HG03039 (cell line): Measurements from ENCODE around the gene SUFU.

Experiments
- ATAC-seq: cut with Tn5 transposase; IDR thresholded peaks from one replicate; pipeline ENCODE4 v1.9.1; 2021; ENCODE audit warnings: mild to moderate bottlenecking, moderate library complexity; ENCODE audit not compliant: unreplicated experiment

SUFU gene

DNA sequence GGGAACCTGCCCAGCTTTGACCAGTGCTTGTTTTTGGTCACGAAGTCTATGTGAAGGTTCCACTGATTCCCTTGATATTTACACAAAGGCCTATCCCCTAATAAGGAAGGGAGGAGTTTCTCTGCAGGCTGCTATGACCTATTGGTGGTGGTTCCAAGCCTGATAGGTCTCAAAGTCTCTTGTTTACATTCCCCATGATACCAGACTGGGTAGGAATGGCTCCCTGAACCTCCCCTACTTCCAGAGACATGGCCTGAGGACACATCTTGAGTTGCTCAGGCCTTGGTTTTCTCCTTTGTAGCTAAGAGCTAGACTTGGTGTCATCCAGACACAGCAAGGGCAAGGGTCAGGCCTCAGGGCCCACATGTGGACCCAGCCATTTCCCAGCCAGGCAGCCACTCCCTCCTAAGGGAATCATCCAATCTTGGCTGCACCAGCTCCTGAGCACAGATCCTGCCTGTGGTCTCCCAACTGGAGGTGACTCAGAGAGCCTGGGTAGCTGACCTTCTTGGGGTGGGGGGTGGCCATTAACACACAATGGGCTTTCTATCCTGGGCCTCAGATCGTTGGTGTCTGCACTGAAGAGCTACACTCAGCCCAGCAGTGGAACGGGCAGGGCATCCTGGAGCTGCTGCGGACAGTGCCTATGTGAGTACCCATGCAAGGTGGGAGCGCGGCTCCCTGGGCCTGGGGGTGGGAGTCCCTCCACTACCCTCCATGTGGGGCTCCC is 89.5 kb downstream of the SUFU start:
- no peak for ATAC-seq

DNA sequence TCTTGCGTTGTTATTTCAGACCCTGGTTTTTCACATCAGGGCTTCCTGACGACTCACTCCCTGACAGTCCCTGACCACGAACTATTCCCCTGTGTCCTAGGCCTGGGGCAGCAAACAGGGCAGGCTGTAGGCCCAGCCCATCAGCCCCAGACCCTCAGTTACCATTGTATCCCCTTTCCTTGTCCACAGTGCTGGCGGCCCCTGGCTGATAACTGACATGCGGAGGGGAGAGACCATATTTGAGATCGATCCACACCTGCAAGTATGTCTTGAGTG is 90.0 kb downstream of the SUFU start:
- no peak for ATAC-seq

DNA sequence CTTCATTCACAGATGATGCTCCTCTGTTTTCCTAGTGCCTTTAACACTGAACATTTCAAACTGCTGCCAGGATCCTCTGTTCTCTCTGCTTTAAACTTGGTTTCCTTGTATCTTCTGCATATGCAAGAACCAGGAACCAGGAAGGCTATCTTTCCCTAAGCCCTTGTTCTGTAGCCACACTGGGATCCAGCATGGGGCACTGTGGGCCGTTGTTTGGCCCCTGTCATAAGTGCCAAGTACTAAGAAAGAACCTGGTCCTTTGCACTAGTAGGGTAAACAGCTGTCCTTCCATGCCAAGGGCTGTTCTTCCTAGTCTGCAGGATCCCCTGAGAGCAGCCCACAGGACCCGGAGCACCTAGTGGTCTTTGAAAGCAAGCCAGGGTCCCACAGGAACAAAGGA is 91.5 kb downstream of the SUFU start:
- ATAC-seq, result no peak

DNA sequence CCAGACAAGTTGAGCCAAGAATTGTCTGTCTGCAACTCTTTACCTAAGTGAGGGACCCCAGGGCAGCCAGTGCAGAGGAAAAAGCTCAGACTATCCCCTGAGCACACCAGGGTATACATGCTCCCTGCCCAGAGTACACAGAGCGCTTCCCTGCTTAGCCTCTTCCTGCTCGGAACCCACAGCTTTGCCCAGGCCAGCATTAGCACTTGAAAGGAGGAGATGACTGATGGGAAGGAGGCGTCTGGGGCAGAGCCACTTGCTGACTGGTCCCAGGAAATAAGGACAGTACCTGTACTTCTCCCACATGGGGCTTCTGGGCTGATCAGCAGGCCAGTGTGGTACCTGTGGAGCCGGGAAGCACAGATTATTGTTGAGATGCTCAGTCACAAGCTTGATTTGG is 92.1 kb downstream of the SUFU start:
- no peak for ATAC-seq

DNA sequence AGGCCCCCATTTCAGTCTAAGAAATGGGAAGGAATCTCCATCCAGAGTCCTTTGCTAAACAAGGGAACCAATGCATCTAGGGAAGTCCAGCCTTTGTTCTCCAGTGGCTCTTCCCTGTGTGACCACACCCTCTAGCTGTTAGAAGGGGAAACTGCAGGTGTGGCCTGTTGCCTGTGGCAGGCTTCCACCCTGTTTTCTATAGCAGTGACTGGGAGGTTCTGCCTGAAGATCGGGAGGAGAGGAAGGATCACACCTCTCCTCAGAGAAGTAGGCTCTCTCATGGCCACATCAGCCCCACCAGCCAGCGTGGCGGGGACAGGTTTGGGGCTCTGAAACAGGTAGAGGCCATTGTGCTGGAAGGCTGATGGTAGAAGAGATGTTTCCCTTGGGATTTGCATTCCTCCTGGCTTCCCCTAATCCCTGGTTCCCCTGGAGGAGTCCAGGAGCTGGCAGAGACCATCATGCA is 92.8 kb downstream of the SUFU start:
- no peak for ATAC-seq

DNA sequence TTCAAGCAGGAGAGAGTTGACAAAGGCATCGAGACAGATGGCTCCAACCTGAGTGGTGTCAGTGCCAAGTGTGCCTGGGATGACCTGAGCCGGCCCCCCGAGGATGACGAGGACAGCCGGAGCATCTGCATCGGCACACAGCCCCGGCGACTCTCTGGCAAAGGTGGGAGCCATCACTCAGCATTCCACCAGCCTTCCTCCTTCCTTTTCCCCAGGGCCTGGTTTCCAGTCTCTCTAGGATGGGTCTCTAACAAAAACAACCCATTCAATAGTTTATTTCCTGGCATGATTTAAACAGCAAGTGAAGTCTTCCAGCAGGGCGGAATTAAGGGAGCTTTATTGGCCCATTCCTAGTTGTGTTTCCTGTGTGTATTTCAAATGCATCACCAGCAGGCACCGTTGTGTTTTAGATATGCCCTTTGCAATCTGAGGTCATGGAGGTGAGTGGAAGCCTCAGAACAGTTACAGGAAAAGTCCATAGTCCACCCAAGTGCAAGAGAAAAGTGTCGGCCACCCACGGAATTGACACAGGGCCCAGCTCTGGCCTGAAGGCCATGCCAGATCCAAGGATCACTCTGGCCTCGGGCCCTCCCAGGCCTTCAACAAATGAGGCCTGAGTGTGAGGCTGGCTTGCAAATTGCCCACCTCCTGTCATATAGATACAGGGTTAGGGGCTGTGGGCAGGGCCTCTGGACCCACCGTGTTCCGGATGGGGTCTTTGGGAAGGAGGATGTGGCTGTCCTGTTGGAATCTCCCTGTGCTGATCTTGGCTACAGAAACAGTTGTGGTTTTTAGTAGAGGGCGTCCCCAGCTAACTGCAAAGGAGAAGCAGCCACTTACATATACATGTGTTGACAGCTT is 93.6 kb downstream of the SUFU start:
- ATAC-seq, result no peak

DNA sequence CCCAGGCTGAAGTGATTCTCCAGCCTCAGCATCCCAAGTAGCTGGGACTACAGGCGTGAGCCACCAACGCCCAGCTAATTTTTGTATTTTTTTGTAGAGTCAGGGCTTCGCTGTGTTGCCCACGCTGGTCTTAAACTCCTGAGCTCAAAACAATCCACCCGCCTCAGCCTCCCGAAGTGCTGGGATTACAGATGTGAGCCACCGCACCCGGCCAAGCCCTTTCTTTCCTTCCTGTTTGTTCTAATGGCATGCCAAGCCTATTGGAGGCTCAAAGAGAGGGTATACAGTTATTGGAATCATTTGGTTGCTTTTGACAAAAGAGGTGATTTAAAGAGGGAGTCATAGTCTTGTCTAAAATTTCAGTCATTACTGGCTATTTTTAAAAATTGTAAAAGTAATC is 94.5 kb downstream of the SUFU start:
- no peak for ATAC-seq

DNA sequence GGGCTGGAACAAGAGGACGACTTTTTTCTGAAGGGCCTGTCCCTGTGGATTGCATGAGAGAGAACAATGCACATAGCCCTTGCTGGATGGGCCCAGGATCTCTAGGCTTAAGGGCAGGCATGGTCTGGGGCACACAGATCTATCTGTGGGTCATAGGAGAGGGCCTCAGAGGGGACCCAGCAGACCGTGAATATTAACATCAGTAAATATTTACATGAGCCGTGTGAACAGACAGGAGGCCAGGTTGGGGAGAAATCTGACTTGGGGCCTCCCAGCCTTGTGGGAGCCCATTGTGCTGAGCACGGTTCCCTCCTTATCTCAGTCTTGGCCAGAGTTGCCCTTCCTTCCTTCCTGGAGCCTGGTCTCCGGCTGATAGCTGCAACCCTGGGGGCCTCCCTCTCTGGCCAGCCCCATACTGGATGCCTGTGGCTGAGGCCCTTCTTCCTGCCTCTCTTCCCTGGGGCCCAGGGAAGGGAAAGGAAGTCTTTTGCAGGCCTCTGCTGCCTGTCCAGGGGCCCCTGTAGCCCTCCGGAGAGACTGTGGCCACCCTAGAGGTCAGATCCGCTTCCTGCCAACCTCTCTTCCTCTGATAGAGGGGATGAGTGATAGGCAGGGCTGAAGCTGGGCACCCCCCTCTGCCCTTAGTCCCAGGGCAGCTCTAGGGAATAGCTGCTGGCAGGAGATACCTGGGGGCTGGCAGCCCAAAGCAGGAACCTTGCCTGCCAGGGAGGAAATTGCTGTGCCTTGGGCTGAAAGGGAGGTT is 96.0 kb downstream of the SUFU start:
- ATAC-seq, result no peak

DNA sequence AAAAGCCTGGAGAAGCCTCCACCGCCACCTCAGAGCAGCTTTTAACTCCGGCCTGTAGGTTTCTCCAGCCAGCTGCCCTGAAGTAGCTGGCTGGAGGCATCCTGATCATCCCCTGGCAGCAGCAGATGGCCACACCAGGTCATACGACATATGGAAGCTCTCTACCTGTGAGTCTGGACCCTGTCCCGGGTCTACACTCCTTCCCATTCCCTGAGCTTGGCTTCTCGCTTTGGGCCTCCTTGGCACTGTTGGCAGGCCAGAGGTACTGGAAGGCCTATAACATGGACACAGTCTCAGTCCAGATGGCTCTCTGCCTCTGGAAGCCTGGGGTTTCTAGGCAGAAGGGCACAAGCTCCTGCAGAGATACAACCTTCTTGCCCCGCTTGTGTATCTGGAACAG is 97.0 kb downstream of the SUFU start:
- no peak for ATAC-seq

DNA sequence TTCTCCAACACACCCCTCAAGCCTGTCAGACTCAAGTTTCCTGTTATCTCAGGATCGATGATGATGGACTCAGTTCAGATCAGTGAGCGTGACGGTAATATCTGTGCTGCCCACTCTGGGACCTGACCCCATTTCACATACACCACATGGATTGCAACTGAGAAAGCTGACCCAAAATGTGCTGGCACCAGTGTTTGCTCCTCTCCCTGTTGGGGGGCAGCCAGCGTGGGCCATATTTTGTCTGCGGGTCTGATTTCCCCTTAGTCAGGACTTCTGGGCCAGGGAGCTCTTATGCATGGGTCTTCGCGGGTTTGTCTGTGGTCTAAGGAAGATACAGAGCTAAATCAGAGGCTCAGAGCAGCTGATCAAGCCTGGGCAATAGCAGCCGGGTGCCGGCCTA is 97.9 kb downstream of the SUFU start:
- no peak for ATAC-seq

DNA sequence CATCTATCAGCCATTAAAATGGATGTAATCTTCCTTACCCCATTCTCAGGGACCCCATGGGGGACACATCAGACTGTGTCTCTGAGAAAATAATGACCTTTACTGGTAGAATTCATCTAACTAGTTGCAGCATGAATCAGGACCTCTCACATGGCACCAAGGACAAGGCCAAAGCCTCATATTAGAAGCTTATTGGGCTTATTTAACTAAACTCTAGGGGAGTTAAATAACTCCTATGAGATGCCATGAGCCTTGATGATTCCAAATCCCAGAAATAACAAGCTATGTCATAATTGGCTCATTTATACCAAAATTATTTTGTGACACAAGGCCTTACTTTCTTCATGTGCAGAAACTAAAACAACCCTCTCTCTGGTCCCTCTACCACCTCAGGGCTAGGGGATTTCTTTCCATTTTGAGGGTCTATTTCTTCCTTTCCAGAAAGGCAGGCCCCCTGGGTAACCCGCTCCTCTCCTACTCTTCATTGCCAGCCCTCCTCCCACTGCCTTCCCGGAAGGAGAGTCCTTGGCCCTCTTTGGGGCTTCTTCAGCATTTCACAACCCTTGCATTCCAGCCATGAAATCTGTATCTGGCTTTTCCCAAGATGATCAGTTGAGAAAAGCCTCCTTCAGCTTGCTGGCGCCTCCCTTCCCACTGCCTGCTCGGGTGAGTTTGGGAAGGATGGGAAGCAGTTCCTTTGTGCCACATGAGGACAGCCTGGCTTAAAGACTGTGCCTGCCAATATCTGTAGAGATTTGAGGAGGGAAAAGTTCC is 98.7 kb downstream of the SUFU start:
- ATAC-seq, result no peak

DNA sequence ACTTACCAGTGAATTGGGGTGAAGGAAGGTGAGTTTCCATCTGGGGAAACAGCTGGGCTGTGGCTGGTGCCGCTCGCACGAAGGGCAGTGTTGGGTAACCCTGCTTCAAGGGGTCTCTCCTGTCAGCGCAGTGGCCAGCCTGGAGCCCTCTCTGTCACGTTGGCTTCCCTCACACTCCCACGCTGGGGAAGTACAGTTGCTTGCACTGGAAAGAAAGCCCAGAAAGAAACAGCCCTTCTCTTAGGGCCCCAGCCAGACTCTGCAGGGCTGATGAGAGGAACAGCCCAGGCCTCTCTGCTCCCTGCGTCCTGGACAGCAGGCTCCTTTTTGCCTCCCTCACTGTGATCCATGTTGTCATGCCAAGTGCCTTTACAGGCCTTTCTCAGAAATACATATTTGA is 100.2 kb downstream of the SUFU start:
- no peak for ATAC-seq

DNA sequence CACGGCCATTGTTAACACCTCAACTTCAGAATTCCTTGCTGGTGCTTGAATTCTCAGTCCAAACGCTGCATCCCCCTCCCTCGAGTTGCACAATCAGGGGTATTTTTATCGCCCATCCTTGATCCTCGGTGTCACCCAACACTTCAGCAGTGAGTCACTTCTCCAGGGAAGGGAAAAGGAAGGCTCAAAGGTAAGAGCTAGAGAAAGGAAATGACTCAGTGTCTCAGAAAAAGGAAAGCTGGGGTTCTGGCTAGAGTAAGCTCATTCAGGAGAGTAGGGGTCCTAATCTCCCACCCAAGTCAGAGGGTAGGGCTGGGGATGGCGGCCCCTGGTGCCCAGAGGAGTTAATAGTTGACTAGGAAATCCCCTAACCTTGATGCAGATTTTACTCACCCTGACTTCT is 100.7 kb downstream of the SUFU start:
- ATAC-seq, result no peak

DNA sequence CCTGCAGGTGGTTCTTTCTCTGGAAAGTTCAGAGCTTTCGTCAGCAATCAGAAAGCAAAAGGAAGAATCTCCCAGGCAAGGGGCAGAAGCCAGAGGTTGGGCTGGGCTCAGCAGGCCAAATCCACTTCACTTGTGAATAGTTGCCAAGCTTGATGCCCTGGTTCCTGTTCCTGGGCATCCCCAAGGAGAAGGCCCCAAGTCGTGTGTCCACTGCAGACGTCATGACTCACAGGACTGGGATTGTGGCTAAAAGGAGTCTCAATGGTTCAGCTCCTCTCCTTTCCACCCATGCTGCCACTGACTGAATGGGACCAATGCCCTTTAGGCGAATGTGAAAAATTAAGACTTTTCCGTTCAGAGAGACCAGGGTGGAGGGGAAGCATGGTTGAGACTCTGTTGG is 101.9 kb downstream of the SUFU start:
- ATAC-seq, result no peak

DNA sequence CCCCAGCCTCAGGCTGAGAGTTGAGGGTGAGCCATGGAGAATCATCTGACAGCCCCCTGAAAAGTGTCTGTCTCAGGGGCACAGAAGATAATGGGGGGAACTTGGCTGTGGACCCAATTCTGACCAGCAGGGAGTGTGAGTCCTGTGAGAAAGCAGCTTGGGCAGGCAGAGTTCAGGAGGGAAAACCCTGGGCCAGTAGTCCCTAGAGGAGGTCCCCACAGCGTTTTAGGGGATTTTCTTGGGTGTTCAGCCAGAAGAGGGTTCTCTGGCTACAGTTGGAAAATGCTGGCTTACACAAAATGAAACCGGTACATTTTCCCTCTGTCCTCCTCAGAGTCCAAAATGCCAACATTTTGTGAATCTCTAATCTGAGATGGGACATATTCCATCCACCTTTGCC is 104.7 kb downstream of the SUFU start:
- no peak for ATAC-seq

DNA sequence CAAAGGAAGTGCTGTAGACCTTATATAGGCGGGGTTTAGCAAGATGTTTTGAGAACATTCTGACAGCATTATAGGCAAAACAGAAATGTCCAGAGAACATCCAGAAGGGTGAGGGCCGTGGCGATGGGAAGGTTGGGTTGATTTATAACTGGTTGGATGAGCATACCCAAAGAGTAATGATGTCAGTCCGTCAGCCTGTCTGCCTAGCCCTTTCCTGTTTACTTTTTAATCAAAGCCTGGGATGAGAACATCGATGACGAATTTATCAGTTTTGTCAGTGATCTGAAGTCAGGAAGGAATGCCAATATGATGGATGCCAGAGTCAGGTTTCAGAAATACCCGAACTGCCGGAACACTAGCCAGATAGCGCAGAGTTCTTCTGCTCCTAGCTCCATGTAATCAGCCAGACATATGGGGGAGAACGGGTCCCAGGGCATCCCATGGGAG is 106.7 kb downstream of the SUFU start:
- ATAC-seq, result no peak

DNA sequence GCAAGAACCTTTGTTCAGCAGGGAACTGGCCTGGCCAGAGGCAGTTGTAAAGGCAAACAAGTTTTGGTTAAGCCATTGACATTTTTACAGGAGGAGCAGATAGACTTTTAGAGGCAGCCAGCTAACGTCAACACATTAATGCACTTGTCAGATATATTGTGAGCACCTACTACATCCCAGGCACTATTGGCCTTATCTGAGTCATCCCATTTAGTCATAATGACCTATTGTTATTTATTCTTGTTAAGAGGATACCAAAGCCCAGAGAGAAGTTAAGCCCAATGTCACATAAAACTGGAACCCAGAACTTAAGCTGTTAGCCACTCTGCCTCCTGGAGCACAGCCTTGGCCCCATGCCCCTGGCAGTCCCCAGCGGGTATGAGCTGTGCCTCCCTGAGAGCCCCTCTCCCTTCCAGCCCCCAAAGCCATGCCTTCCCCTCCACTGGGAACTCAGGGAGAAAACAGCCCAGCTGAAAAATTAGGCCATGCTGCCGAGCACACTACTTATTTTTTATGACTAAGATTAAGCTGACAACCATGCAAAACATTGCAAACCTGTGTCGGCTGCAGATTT is 107.8 kb downstream of the SUFU start:
- ATAC-seq, result no peak

DNA sequence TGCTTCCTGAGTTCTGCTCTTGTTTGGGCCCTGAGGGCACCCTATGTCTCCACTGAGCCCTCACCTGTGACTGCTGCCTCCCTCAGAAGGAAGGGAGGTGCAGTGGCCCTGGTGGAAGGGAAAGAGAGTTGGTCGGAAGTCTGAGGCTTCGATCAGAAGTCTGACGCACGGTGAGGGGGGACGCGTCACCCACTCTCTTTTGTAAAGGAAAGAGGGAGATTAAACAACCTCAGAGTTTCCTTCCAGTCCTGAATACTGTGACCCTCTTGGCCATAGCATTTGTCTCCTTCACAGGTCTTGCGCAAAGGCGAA is 109.1 kb downstream of the SUFU start:
- ATAC-seq, result no peak

DNA sequence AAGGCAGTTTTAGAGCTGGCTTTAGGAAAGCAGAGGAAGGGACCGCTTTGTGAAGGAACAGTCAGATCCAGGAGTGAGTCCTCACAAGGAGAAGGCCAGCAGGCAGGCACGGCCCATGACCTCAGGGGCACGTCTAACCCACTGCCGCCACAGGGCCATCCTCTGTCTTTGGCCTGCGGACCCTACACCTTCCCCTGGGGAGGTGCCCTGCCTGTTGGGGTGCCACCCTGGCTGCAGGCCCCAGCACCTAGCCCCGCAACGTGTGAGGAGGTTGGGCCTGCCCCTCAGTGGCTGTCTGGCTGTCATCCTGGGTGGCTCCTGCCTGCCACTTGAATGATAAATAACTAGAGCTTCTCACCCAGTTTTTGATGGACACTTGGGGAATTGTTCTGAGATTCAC is 109.5 kb downstream of the SUFU start:
- ATAC-seq, result no peak

DNA sequence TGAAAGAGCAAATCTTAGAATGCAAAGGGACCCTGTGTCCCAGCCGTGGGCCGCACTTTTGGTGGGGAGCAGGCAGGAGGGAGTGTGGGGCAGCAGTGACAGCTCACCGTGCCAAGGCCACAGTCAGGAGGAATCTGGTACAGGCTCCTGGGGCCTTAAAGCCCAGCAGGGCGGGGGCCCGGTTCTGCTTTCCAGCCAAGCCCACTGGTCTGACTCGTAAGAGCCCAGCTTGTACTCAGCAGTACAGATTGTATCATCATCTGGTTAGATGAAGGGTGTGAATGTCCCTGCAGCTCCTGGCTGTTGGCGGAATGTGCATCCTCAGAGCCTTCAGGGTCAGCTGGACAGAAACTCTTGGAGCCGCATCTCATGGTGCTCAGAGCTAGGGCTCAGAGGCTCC is 110.0 kb downstream of the SUFU start:
- no peak for ATAC-seq

DNA sequence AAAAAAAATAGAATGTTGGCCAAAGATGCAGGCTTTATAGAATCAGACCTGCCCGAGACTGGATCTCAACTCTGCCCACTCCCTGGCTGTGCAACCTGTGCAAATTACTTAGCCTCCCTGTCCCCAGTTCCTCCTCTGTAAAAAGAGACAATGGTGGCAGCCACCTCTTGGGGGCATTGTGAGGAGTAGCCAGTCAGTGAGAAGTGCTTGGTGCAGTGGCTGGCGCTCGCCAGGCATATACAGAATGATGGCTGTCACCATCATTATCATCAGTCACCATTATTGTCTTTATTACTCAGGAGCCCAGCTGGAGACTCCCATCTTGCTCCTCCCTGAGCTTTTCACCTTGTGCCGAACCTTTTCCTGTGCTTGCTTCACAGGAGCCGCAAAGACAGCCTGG is 111.1 kb downstream of the SUFU start:
- ATAC-seq, result no peak
